GF-D8 (cell line): ENCODE results near the gene WEE2.
"Not testable (repeated sequence)": the region's sequence is repeated elsewhere in the genome, so short reads cannot be mapped to it uniquely, and the experiment has no call there.

ENCODE experiments used
- DNase-seq: peaks from one replicate; lab custom pipeline; 2025; lab: John Stamatoyannopoulos, UW

Gene WEE2

GRCh38 chr7:141708351-141708750 lies at the start of gene WEE2:
Gene WEE2, plus strand, starts transcription at chr7:141708353. Its CDS starts 406 bp downstream, at chr7:141708759.
- DNase-seq, result no peak

GRCh38 chr7:141659501-141659900 lies 48.7 kb upstream of the WEE2 start:
- DNase-seq, result no peak

- peak; percentile 80 for DNase-seq
Measured at GRCh38 chr7:141660259-141660658, 47.9 kb upstream of the WEE2 start.

- DNase-seq, result peak; percentile 43
Measured at GRCh38 chr7:141663081-141663849, 44.9 kb upstream of the WEE2 start.

- no peak for DNase-seq
Measured at GRCh38 chr7:141664450-141664849, 43.7 kb upstream of the WEE2 start.

- DNase-seq, result no peak
Measured at GRCh38 chr7:141665208-141666035, 42.7 kb upstream of the WEE2 start.

GRCh38 chr7:141666071-141666470 lies 42.1 kb upstream of the WEE2 start:
- DNase-seq, result no peak

- DNase-seq, result no peak
Measured at GRCh38 chr7:141668853-141669252, 39.3 kb upstream of the WEE2 start.

- DNase-seq, result peak; percentile 85
Measured at GRCh38 chr7:141671705-141672496, 36.3 kb upstream of the WEE2 start.

GRCh38 chr7:141673346-141673745 lies 34.8 kb upstream of the WEE2 start:
- DNase-seq, result no peak

- no peak for DNase-seq
Measured at GRCh38 chr7:141674171-141674671, 33.9 kb upstream of the WEE2 start.

GRCh38 chr7:141674702-141675101 lies 33.5 kb upstream of the WEE2 start:
- no peak for DNase-seq

GRCh38 chr7:141675436-141676215 lies 32.5 kb upstream of the WEE2 start:
- DNase-seq, result peak; percentile 47

GRCh38 chr7:141676618-141677017 lies 31.5 kb upstream of the WEE2 start:
- peak; percentile 27 for DNase-seq

GRCh38 chr7:141679014-141679413 lies 29.1 kb upstream of the WEE2 start:
- no peak for DNase-seq

GRCh38 chr7:141685285-141686023 lies 22.7 kb upstream of the WEE2 start:
- DNase-seq, result no peak

GRCh38 chr7:141686074-141686473 lies 22.1 kb upstream of the WEE2 start:
- no peak for DNase-seq

- DNase-seq, result no peak
Measured at GRCh38 chr7:141686670-141687069, 21.5 kb upstream of the WEE2 start.

- no peak for DNase-seq
Measured at GRCh38 chr7:141688043-141688442, 20.1 kb upstream of the WEE2 start.

GRCh38 chr7:141689072-141689825 lies 18.9 kb upstream of the WEE2 start:
- not testable (repeated sequence) for DNase-seq
